HG02943 (cell line): ENCODE measurements around the gene IFI44.

Experiments
- ATAC-seq: cut with Tn5 transposase; IDR thresholded peaks from one replicate; pipeline ENCODE4 v1.9.1; 2021; ENCODE audit warnings: mild to moderate bottlenecking, low read depth, moderate library complexity; ENCODE audit not compliant: unreplicated experiment

The IFI44 gene

DNA sequence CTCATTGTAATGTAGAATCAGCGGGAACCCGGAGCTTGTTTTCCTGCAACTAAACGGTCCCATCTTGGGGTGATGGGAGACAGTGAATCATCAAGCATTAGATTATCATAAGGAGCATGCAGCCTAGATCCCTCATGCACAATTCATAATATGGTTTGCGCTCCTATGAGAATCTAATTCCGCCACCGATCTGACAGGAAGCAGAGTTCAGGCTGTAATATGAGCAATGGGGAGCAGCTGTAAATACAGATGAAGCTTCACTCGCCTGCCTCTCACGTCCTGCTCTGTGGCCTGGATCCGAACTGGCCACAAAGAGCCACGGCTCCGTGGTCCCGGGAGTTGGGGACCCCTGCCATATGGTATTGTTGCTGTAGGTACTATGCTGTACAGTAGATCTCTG lies 1.6 kb downstream of the IFI44 start:
- ATAC-seq = no peak

DNA sequence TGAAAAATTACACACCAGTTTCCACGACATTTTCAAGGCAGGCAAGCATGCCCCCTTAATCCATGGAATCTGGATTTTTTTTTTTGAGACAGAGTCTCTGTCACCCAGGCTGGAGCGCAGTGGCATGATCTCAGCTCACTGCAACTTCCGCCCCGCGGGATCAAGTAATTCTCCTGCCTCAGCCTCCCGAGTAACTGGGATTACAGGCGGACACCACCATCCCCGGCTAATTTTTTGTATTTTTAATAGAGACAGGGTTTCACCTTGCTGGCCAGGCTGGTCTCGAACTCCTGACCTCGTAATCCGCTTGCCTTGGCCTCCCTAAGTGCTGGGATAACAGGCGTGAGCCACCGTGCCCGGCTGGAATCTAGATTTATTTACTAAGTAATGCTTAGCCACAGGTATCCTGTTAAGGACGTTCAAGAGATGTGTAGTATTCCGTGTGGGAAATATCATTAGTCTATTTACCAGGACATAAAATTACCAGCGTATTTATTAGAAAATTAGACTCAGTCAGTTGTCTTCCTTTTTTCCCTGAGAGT lies 2.5 kb downstream of the IFI44 start:
- no peak for ATAC-seq

DNA sequence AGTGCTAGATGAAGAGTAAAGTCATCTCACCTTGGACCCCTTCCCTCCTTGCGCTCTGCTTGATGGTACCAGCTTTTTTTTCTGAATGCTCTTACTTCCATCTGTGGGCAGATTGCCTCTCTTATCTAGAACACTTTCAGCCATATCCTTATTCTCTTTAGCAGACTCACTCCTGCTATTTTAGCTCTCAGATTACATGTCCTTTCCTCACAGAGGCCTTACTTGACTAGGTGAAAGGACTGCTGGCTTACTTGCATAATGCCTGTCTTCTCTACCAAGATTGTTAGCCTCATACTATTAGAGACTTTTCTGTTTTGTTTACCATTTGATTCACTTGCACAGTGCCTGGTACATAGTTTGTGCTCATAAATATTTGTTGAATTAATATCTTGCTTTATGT lies 9.3 kb downstream of the IFI44 start:
- ATAC-seq = no peak

DNA sequence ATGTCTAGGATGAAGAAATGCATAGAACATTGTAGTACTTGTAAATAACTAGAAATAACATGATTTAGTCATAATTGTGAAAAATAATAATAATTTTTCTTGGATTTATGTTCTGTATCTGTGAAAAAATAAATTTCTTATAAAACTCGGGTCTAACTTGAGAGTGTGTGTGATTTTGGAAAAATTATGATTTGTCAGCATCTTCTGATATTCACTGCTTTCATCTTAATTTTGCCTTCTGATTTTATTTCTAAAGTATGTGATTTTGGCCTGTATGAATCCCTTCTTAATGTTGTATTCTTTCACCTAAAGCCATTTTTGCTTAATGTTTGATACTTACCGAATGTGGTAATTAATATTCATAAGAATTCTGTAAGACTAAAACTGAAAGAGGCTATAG lies 14.3 kb downstream of the IFI44 start:
- ATAC-seq = no peak

- no peak for ATAC-seq
Observed at GRCh38 chr1:78664763-78665162, 15.1 kb downstream of the IFI44 start.

- ATAC-seq = no peak
Observed at GRCh38 chr1:78665809-78666208, 16.2 kb downstream of the IFI44 start.

DNA sequence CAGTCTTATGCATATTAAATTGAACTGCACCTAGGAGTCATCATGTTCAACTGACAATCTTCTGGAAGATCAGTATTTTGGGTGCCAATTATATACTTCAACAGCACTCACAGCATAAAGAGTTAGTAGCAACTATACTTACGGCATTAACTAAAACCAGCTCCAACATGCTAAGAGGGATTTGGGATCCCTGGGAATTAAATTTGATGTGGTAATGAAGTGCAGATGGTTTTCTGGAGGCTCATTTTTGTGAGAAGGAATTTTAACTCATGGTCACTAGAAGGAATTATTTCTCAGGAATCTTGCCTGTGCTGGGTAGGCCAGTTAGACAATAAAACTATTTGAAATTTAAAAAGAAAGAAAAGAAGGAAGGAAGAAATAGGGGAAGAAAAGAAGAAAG lies 18.3 kb downstream of the IFI44 start:
- ATAC-seq = no peak

- no peak for ATAC-seq
Observed at GRCh38 chr1:78668427-78668826, 18.8 kb downstream of the IFI44 start.

DNA sequence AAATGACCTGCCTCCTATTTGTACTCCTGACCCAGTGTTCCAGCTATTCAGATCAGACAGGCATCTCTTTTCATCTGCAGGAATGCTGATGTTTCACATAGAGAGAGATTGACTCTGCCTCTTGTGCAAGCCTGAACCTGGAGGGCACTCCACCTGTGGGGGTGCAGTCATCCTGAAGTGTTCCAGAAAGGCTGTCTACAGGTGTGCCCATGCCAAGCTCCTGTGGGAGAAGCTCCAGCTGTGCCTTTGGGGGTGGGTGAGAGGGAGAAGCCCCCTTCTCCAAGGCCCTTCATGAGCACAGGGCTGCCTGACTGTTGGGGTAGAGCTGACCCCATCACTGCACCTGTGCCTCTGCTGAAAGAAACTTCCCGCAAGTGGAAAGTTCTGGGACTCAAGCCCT lies 22.8 kb downstream of the IFI44 start:
- ATAC-seq = no peak

GRCh38 chr1:78673120-78673519 lies 23.5 kb downstream of the IFI44 start:
- no peak for ATAC-seq

DNA sequence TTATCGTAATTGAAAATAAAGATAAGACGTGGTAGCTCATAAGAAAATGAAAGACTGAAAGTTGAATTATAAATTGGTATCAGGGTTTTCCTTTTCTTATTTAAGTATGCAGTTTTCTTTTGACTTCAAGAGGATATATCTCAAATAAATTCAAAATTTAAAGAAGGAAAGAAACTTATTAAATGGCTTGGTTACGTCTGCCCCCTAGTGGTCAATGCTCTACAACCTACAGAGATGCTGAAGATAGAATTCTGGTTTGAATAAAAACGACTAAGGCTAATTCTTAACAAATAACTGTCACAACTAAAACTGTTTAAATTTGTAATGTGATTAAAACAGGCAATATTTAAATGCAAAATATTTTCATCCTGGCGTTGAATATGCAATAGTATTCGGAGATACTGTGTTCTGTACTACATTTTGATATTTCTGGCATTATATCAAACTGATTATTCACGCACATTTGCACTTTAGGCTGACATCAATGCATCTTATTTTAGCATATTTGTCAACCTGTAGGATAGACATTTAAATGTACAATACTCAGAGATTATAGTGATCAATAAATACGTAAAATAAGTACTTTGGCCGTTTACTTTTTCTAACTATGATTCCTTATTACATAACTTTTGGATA lies 26.8 kb downstream of the IFI44 start:
- ATAC-seq = no peak

DNA sequence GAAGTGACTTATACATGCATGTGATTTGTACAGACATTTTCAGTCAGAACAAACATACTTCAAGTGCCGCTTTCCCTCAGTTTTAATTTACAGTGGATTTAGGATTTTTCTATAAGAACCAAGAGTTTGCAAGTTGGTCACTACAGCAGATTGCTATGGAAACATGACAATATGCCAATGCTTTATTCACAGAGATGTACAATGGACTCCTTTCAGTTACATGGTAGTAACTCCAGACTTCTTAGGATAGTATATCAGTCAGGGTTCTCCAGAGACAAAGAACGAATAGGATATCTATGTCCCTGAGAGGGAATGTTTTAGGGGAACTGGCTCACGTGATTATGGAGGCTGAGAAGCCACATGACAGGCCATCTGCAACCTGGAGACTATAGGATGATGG lies 27.4 kb downstream of the IFI44 start:
- ATAC-seq = no peak

DNA sequence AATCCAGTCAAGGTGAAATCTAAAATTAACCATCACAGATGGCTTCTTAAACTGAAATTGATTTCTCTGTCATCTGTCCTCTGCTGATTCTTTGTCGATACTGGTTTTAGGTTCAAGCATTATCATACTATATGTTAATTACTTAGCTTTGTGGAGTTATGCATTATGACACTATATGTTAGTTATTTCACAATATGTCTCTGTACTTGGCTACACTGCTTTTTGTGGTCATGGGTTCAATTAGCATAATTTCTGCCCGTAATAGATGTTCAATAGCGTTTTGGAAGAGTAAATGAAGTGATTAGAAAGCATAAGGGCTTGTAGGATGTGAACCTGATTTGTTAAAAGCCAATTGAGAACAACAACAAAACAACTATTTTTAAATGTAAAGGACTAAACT lies 28.2 kb downstream of the IFI44 start:
- no peak for ATAC-seq

DNA sequence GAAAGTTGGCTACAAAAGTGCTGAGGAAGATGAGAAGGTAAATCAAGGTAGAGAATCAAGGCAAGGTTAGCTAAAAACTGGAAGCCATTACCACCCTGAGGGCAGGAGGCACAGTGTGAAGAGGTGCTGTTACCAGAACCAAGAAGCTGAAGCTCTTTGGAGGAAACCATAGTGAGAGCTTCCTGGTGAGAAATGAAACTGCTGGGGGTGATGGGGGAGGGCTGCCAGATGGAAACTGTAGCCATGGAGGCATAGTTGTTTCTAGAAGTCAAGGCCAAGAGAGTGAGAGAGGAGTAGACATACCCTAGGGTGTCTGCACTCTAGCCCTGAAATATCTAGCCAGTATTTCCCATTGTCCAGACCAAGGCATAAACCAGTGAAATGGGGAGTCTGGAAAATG lies 28.7 kb downstream of the IFI44 start:
- peak; percentile 82 for ATAC-seq

DNA sequence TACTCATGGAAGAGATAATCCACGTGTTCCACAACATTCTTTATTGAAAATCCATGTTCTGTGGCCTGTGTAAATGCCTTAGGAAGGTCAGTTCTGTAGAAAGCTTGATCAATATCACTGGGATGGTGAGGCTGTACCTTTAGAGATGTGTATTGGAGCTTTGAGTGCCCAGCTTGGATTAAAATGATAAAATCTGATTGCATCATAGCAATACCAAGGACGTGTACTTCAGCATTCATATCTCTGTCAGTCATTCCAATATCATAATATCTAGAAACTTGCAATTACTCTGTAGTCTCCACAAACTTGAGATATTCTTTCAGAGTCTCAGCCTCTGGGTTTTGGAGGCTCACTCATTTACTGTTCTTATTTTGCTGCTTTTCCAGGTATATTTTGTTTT lies 31.6 kb downstream of the IFI44 start:
- ATAC-seq = no peak

DNA sequence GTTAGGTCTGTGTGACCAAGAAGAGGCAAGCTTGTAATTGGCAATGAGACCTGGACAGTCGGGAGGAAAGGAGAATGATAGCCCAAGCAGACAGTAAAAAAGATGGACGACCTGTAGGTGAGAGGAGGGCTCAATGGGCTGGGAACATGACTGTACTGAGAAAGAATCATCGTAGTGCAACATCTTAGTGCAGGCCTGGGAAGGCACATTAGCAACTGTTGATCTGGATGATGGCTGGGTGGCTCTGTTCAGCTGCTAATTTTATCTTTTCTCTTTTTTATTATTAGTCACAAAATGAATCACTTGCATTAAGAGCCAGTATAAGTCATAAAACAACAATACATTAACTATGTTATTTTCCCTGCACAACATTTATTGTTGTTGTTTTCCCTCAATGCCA lies 32.9 kb downstream of the IFI44 start:
- no peak for ATAC-seq

- ATAC-seq = no peak
Observed at GRCh38 chr1:78683079-78683478, 33.4 kb downstream of the IFI44 start.

DNA sequence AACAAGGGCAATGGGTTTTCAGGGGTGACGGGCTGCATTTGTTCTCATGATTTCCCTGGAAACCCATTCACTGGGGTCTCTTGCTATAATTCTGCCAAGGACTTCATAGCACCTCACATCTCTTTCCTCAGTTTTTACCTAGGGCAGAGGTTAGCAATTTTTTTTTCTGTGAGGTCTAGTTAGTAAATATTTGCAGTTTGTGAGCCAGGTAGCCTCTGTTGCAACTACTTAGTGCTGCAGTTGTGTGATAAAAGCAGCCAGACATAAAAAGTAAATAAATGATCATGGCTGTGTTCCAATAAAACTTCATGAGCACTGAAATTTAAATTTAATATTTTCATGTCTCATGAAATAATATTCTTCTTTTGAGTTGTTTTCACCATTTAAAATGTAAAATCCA lies 37.7 kb downstream of the IFI44 start:
- ATAC-seq = no peak

GRCh38 chr1:78687914-78688313 lies 38.3 kb downstream of the IFI44 start:
- no peak for ATAC-seq

DNA sequence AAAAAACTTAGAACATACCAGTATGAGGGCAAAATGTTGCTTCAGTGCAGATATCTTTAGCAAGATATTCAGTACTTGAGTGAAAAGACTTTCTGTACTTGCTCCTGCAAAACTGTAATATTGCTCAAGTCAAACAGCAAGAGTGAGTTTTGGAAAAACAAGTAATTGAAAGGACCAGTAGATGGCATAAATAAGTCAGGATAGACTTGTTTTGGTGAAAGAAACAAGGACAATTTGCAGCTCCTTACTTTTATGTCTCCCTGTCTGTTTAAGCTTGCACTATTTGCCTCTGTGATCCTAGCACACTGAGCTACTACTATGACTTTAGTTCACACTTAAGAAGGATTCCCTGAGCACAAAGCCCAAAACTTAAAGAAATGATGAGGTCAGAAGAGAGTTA lies 39.1 kb downstream of the IFI44 start:
- ATAC-seq = no peak

DNA sequence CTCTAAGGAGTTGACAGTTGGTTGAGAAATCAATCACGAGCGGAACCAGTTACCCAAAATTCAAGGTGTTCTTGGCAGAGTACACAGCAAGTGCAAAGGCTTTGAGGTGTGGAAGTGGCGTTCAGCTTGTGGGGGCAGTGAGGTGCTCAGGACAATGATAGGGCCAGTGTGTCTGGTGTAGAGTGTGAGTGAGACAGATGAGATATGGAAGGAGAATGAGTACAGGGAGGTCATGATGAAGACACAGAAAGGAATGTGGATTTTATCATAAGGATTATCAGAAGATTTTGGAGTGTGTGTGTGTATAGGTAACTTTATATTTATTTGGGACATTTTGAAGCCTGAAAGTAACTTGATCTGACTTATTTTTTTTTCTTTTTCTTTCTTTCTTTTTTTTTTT lies 40.9 kb downstream of the IFI44 start:
- no peak for ATAC-seq

- no peak for ATAC-seq
Observed at GRCh38 chr1:78691995-78692747, 42.5 kb downstream of the IFI44 start.
